ENCODE data around the gene PRIM2. TPM values are rescaled to one million over a fixed set of nuclear protein-coding genes. Genes with fewer than 3 reads are reported as not detected.
A peak's percentile ranks its signal among the peaks of the same experiment; 100 is the strongest.

The PRIM2 gene
- total and polyA plus RNA-seq, 2 donors from 2014 or later: 3.0 to 9.7 TPM

DNA sequence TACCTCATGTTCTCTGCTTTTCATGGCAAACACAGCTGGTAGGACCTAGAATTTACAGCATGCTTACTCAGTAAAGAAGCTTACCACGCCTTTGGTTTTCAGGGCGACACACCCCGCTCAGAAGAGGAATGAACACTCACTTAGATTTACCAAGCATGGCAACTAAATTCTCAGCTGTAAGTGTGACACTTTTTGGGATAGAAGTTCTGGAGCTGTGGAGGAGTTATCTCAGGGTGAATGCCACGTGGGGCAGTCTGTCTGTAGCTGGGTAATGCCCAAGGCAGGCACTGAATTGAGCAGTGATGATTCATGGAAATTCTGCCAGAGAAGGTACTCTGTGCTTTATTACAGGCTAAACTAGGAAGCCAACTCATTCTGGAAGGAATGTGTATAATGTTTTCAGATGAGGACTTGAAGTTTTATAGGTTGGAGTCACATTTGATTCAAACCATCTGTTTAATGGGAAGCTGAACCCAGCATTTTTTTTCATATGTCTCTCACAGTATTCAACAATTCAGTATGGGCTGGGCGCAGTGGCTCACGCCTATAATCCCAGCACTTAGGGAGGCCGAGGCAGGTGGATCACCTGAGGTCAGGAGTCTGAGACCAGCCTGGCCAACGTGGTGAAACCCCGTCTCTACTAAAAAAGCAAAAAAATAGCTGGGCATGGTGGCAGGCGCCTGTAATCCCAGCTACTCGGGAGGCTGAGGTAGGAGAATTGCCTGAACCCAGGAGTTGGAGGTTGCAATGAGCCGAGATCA lies 3.5 kb upstream of the PRIM2 start:
- Histone ChIP-seq H3K4me1 (ENCODE audit: control insufficient read depth in 2 of 3, insufficient read depth in 2 of 3, low read depth in 1 of 3, low read length in 3 of 3) (peaks cover 0 to 4% (median 4%) of the 10 kb centered on the region in 3 donors), H3K27ac (ENCODE audit: low read depth in 2 of 2, low read length in 2 of 2) (no peak overlapping the region), H3K9ac (ENCODE audit: low read length in 3 of 3) (no peak overlapping the region), H3K27me3 (ENCODE audit: control insufficient read depth, insufficient read depth, low read length) (no peaks in the 10 kb centered on the region), H3K36me3 (ENCODE audit: control insufficient read depth in 2 of 3, insufficient read depth in 3 of 3, low read length in 3 of 3) (no peaks in the 10 kb centered on the region), H3K9me3 (ENCODE audit: control insufficient read depth in 2 of 3, insufficient read depth in 1 of 3, low read length in 3 of 3) (no peaks in the 10 kb centered on the region), H3K4me3 (ENCODE audit: low read length in 3 of 3) (peak overlapping the region in 1 of 3 donors; percentile 7)
- no peak for FAIRE-seq
- intact Hi-C loops (cut with DNase I): loop anchor here (10.0 kb wide), 1 partner anchor 409 kb away; no protein-coding TSS in a partner anchor
- DNase-seq: peak in 2 of 5 donors; percentile 50 to 85
- TF ChIP-seq, protein P1, sequence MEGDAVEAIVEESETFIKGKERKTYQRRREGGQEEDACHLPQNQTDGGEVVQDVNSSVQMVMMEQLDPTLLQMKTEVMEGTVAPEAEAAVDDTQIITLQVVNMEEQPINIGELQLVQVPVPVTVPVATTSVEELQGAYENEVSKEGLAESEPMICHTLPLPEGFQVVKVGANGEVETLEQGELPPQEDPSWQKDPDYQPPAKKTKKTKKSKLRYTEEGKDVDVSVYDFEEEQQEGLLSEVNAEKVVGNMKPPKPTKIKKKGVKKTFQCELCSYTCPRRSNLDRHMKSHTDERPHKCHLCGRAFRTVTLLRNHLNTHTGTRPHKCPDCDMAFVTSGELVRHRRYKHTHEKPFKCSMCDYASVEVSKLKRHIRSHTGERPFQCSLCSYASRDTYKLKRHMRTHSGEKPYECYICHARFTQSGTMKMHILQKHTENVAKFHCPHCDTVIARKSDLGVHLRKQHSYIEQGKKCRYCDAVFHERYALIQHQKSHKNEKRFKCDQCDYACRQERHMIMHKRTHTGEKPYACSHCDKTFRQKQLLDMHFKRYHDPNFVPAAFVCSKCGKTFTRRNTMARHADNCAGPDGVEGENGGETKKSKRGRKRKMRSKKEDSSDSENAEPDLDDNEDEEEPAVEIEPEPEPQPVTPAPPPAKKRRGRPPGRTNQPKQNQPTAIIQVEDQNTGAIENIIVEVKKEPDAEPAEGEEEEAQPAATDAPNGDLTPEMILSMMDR (IDR thresholded peaks at IDR 0.05; ENCODE audit: borderline replicate concordance, extremely low read depth, insufficient read depth): no peak

DNA sequence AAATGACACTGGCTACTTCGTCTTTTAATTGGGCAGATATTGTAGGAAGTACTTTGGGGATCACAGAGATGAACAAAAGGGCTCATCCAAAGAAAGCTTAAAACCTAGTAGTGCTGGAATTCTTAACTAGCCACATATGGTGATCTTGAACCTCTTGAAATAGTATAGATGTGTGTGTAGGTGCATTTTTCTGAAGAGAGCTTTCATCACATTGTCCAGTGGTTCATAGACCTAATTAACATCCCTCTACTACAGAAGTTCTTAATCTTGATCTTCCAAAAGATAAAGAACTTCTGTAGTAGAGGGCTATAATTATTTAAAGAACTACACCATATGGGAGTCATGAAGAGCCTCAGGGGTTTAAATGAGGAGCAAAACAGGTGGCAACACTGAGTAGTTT lies 2.3 kb upstream of the PRIM2 start:
- Histone ChIP-seq H3K36me3 (ENCODE audit: control insufficient read depth in 2 of 3, insufficient read depth in 3 of 3, low read length in 3 of 3) (no peaks in the 10 kb centered on the region), H3K27ac (ENCODE audit: low read depth in 2 of 2, low read length in 2 of 2) (no peak overlapping the region), H3K9me3 (ENCODE audit: control insufficient read depth in 2 of 3, insufficient read depth in 1 of 3, low read length in 3 of 3) (no peaks in the 10 kb centered on the region), H3K4me3 (ENCODE audit: low read length in 3 of 3) (no peak overlapping the region), H3K4me1 (ENCODE audit: control insufficient read depth in 2 of 3, insufficient read depth in 2 of 3, low read depth in 1 of 3, low read length in 3 of 3) (peaks cover 0 to 4% (median 4%) of the 10 kb centered on the region in 3 donors), H3K9ac (ENCODE audit: low read length in 3 of 3) (no peak overlapping the region), H3K27me3 (ENCODE audit: control insufficient read depth, insufficient read depth, low read length) (no peaks in the 10 kb centered on the region)
- FAIRE-seq (no peak), DNase-seq (no peak)
- TF ChIP-seq, protein P1 (IDR thresholded peaks at IDR 0.05; ENCODE audit: borderline replicate concordance, extremely low read depth, insufficient read depth): no peak
- intact Hi-C loops (cut with DNase I): loop anchor here (10.0 kb wide), 1 partner anchor 410 kb away; no protein-coding TSS in a partner anchor

DNA sequence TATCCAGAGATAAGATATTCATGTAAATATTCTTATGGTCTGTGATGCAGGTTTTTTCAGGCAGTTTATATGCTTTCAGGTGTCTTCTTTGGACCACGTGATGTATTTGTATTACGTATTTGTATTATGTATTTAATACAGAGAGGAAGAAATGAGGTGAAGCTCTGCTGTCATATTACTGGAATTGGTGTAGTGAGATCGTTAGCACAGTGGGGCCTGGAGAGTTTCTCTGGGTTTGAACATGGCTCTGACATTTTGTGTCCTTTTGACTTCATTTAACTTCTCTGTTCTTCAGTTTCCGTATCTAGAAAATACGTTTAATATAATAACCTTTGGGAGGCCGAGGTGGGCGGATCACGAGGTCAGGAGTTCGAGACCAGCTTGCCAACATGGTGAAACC lies 1.6 kb upstream of the PRIM2 start:
- intact Hi-C loops (cut with DNase I): loop anchor here (10.0 kb wide), 1 partner anchor 411 kb away; no protein-coding TSS in a partner anchor
- no peak for DNase-seq
- TF ChIP-seq, protein P1 (IDR thresholded peaks at IDR 0.05; ENCODE audit: borderline replicate concordance, extremely low read depth, insufficient read depth): no peak
- Histone ChIP-seq H3K4me1 (ENCODE audit: control insufficient read depth in 2 of 3, insufficient read depth in 2 of 3, low read depth in 1 of 3, low read length in 3 of 3) (peaks cover 0 to 4% (median 4%) of the 10 kb centered on the region in 3 donors), H3K9me3 (ENCODE audit: control insufficient read depth in 2 of 3, insufficient read depth in 1 of 3, low read length in 3 of 3) (no peaks in the 10 kb centered on the region), H3K9ac (ENCODE audit: low read length in 3 of 3) (peak overlapping the region in 1 of 3 donors; percentile 81), H3K27me3 (ENCODE audit: control insufficient read depth, insufficient read depth, low read length) (no peaks in the 10 kb centered on the region), H3K27ac (ENCODE audit: low read depth in 2 of 2, low read length in 2 of 2) (no peak overlapping the region), H3K4me3 (ENCODE audit: low read length in 3 of 3) (no peak overlapping the region), H3K36me3 (ENCODE audit: control insufficient read depth in 2 of 3, insufficient read depth in 3 of 3, low read length in 3 of 3) (peaks cover 0 to 2% (median 0%) of the 10 kb centered on the region in 3 donors)
- no peak for FAIRE-seq

Data from kidney (tissue), 14 donors.